Measurements from ENCODE around the gene ADGRG3. TPM values are rescaled to one million over a fixed set of nuclear protein-coding genes. Genes with fewer than 3 reads are reported as not detected.

ADGRG3 gene
- total and polyA plus RNA-seq, 10 of the 15 experiments (the other 5 are each of a cell fraction or from before 2014, with no cell fraction given): 0.10 to 0.11 (median 0.10) TPM; not detected in 7

DNA sequence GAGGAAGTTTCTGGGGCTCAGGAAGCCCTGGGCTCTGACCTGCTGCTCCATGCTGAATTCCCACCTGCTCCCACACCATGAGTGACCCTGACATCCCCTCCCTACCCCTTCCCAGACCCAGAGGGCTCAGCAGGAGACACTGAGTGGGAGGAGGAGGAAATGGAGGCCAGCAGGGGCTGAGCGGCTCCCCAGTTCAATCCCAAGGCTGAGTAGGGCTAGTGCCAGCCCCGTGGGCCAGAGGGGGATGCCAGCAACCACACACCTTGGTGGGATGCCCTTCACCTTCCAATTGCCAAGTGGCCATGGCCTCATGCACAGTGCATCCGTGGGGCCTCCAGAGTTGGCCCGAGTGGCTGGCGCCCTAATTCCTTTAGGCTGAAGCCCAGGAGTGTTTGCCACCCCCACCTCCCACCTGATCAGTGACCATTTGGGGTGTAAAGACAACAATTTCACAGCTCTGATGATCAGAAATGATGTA lies 1.0 kb upstream of the ADGRG3 start (continued):
- TF ChIP-seq, protein P1, sequence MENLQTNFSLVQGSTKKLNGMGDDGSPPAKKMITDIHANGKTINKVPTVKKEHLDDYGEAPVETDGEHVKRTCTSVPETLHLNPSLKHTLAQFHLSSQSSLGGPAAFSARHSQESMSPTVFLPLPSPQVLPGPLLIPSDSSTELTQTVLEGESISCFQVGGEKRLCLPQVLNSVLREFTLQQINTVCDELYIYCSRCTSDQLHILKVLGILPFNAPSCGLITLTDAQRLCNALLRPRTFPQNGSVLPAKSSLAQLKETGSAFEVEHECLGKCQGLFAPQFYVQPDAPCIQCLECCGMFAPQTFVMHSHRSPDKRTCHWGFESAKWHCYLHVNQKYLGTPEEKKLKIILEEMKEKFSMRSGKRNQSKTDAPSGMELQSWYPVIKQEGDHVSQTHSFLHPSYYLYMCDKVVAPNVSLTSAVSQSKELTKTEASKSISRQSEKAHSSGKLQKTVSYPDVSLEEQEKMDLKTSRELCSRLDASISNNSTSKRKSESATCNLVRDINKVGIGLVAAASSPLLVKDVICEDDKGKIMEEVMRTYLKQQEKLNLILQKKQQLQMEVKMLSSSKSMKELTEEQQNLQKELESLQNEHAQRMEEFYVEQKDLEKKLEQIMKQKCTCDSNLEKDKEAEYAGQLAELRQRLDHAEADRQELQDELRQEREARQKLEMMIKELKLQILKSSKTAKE (IDR thresholded peaks at IDR 0.05; ENCODE audit: low read depth, poor library complexity, severe bottlenecking): no peak
- TF ChIP-seq ZNF274 (IDR thresholded peaks at IDR 0.05; ENCODE audit: insufficient read depth, insufficient read length): no peak
- TF ChIP-seq MTA2 (IDR thresholded peaks at IDR 0.05; ENCODE audit: low read depth): no peak
- TF ChIP-seq USF2 (IDR thresholded peaks at IDR 0.05; ENCODE audit: borderline replicate concordance, low read depth, low read length): no peak
- no peak for TF ChIP-seq KLF5 (IDR thresholded peaks at IDR 0.05; ENCODE audit: partially characterized antibody)
- no peak for TF ChIP-seq NR2C1 (IDR thresholded peaks at IDR 0.05)

GRCh38 chr16:57667526-57668262 lies 412 bp upstream of the ADGRG3 start:
- CTCF ChIA-PET: no interaction called here
- in situ Hi-C loops (cut with MboI) (no loop called here), intact Hi-C loops (cut with micrococcal nuclease; ENCODE audit: unreplicated experiment) (no loop called here)
- Histone ChIP-seq H3K27me3 (replicated peaks in 1 of 2; ENCODE audit: control insufficient read depth in 2 of 2, insufficient read depth in 2 of 2, low read length in 1 of 2) (peaks cover 4 to 5% of the 10 kb centered on the region in 2 experiments), H3K9ac (ENCODE audit: control insufficient read depth, insufficient read depth, low read length) (no peak overlapping the region), H3K9me3 (replicated peaks; ENCODE audit: control insufficient read depth, insufficient read depth, low read length) (no peaks in the 10 kb centered on the region), H3K36me3 (ENCODE audit: control insufficient read depth in 2 of 2, insufficient read depth in 2 of 2, low read length in 1 of 2) (no peaks in the 10 kb centered on the region), H3K27ac (ENCODE audit: control insufficient read depth, insufficient read depth) (no peak overlapping the region), H3K4me2 (ENCODE audit: control insufficient read depth, insufficient read depth) (no peak overlapping the region), H3K4me1 (ENCODE audit: control insufficient read depth, insufficient read depth, low read length) (no peaks in the 10 kb centered on the region), H4K20me1 (ENCODE audit: control insufficient read depth, insufficient read depth) (no peaks in the 10 kb centered on the region), H3K4me3 (no peak overlapping the region), H3K79me2 (ENCODE audit: control insufficient read depth, insufficient read depth, low read length) (no peaks in the 10 kb centered on the region), H2AFZ (ENCODE audit: control insufficient read depth, low read depth, low read length) (no peak overlapping the region)
- 41% methylated on average over 17 of the region's 17 CpGs for WGBS (ENCODE audit: insufficient coverage, insufficient replicate concordance, low lambda C conversion rate, missing lambda C conversion rate)
- DNase-seq (ENCODE audit: low read depth, low spot score): no peak
- no peak for TF ChIP-seq NFYB (IDR thresholded peaks at IDR 0.05; ENCODE audit: insufficient read depth, low read depth, low read length)
- TF ChIP-seq HDAC6 (IDR thresholded peaks at IDR 0.05; ENCODE audit: unreplicated experiment): no peak
- no peak for TF ChIP-seq TBL1XR1 (IDR thresholded peaks at IDR 0.05; ENCODE audit: low read depth, low read length)
- TF ChIP-seq NR2F1 (conservative IDR thresholded peaks at IDR 0.05): peak; percentile 62
- peak; percentile 48; the same call in 1 of the 2 replicates for TF ChIP-seq IKZF1 (conservative IDR thresholded peaks at IDR 0.05)
- TF ChIP-seq, protein P2, sequence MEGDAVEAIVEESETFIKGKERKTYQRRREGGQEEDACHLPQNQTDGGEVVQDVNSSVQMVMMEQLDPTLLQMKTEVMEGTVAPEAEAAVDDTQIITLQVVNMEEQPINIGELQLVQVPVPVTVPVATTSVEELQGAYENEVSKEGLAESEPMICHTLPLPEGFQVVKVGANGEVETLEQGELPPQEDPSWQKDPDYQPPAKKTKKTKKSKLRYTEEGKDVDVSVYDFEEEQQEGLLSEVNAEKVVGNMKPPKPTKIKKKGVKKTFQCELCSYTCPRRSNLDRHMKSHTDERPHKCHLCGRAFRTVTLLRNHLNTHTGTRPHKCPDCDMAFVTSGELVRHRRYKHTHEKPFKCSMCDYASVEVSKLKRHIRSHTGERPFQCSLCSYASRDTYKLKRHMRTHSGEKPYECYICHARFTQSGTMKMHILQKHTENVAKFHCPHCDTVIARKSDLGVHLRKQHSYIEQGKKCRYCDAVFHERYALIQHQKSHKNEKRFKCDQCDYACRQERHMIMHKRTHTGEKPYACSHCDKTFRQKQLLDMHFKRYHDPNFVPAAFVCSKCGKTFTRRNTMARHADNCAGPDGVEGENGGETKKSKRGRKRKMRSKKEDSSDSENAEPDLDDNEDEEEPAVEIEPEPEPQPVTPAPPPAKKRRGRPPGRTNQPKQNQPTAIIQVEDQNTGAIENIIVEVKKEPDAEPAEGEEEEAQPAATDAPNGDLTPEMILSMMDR (IDR thresholded peaks at IDR 0.05 in 2 of 3, conservative IDR thresholded peaks at IDR 0.05 in 1 of 3; ENCODE audit: control insufficient read depth in 2 of 3, extremely low read depth in 1 of 3, insufficient read depth in 1 of 3, low read depth in 3 of 3, low read length in 3 of 3): 0 out of 6 replicates have a peak, but pooled peaks of 2 of the 3 experiments have one; percentile 4 to 29
- SMC1A ChIA-PET (ENCODE audit: uncharacterized antibody, unreplicated experiment): no interaction called here
- no TSS peak for BruUV-seq (replicated peaks)
- peak; percentile 68 for ATAC-seq
- POLR2A ChIA-PET: no interaction called here
- RAD21 ChIA-PET (ENCODE audit: unreplicated experiment): interaction anchor here (0.6 kb wide), 1 partner anchor 67 kb away, joined by 3 read pairs; no protein-coding TSS in a partner anchor
- no peak for FAIRE-seq
